ENCODE data around the gene PARP8. TPM values are rescaled to one million over a fixed set of nuclear protein-coding genes. Genes with fewer than 3 reads are reported as not detected.

The PARP8 gene
- polyA plus RNA-seq, 1 donor (not counting 4 experiments of a cell fraction or from before 2014, with no cell fraction given), result 29.1 TPM

GRCh38 chr5:50822761-50823160 is 156.3 kb downstream of the PARP8 start:
- H3K4me2 ChIP-seq (ENCODE audit: control insufficient read depth, extremely low read depth, insufficient read depth, low read depth, low read length), result no peak overlapping the region
- dilution Hi-C loops (cut with MboI; ENCODE audit: extremely low pct_ligation_motif_present, low sequenced_read_pairs), result no loop called here
- no peaks in the 10 kb centered on the region for H4K20me1 ChIP-seq (ENCODE audit: control insufficient read depth, extremely low read depth, insufficient read depth, low read length)
- no peak overlapping the region for H3K9ac ChIP-seq (ENCODE audit: control insufficient read depth, extremely low read depth, insufficient read depth, low read length)
- no peaks in the 10 kb centered on the region for H3K9me3 ChIP-seq (ENCODE audit: control insufficient read depth, low read depth, low read length)
- no peak overlapping the region for H3K4me3 ChIP-seq (ENCODE audit: control insufficient read depth in 2 of 3, extremely low read depth in 1 of 3, insufficient read depth in 2 of 3, low read depth in 1 of 3, low read length in 3 of 3)
- no peaks in the 10 kb centered on the region for H3K9me1 ChIP-seq (ENCODE audit: control insufficient read depth, extremely low read depth, insufficient read depth, low read length)
- FAIRE-seq (no peak), DNase-seq (ENCODE audit: low read depth, low spot score) (no peak)
- H3K4me1 ChIP-seq (ENCODE audit: control insufficient read depth, extremely low read depth, insufficient read depth, low read length), result no peaks in the 10 kb centered on the region
- TF ChIP-seq EZH2 (IDR thresholded peaks at IDR 0.05; ENCODE audit: low read length), result no peak
- TF ChIP-seq, protein P1, sequence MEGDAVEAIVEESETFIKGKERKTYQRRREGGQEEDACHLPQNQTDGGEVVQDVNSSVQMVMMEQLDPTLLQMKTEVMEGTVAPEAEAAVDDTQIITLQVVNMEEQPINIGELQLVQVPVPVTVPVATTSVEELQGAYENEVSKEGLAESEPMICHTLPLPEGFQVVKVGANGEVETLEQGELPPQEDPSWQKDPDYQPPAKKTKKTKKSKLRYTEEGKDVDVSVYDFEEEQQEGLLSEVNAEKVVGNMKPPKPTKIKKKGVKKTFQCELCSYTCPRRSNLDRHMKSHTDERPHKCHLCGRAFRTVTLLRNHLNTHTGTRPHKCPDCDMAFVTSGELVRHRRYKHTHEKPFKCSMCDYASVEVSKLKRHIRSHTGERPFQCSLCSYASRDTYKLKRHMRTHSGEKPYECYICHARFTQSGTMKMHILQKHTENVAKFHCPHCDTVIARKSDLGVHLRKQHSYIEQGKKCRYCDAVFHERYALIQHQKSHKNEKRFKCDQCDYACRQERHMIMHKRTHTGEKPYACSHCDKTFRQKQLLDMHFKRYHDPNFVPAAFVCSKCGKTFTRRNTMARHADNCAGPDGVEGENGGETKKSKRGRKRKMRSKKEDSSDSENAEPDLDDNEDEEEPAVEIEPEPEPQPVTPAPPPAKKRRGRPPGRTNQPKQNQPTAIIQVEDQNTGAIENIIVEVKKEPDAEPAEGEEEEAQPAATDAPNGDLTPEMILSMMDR (optimal IDR thresholded peaks at IDR 0.05 in 1 of 3, IDR thresholded peaks at IDR 0.05 in 1 of 3, conservative IDR thresholded peaks at IDR 0.05 in 1 of 3; ENCODE audit: extremely low read depth in 1 of 3, insufficient read depth in 2 of 3, low read length in 3 of 3), result no peak
- H3K27me3 ChIP-seq (ENCODE audit: control insufficient read depth, extremely low read depth, insufficient read depth, low read length), result no peaks in the 10 kb centered on the region
- H2AFZ ChIP-seq (ENCODE audit: control insufficient read depth, low read length), result no peak overlapping the region
- no peaks in the 10 kb centered on the region for H3K79me2 ChIP-seq (ENCODE audit: control insufficient read depth, insufficient read depth, low read length)
- no peak overlapping the region for H3K27ac ChIP-seq (ENCODE audit: control insufficient read depth, insufficient read depth, low read length)
- peaks cover 3% of the 10 kb centered on the region in 2 experiments for H3K36me3 ChIP-seq (ENCODE audit: control insufficient read depth in 2 of 2, extremely low read depth in 1 of 2, insufficient read depth in 2 of 2, low read length in 2 of 2)

DNA sequence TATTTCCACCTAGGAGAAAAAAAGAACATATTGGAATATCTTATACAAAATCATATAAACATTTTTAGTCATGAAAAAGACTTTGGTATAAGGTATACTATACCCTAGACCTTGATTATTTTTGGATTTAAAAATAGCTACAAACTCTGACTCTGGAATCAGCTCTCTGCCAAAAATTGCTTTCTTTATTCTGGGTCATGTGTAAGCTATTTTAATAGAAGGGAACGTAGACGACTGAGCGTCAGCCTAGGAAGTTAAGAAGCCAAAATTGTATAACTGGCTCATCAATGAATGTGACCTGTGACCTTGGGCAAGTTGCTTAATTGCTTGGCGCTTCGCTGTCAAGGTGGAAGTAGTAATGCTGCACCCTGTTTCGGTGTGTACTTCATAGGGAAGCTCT is 157.1 kb downstream of the PARP8 start:
- H3K4me2 ChIP-seq (ENCODE audit: control insufficient read depth, extremely low read depth, insufficient read depth, low read depth, low read length), result no peak overlapping the region
- dilution Hi-C loops (cut with MboI; ENCODE audit: extremely low pct_ligation_motif_present, low sequenced_read_pairs), result no loop called here
- no peaks in the 10 kb centered on the region for H3K27me3 ChIP-seq (ENCODE audit: control insufficient read depth, extremely low read depth, insufficient read depth, low read length)
- H2AFZ ChIP-seq (ENCODE audit: control insufficient read depth, low read length), result no peak overlapping the region
- H3K9me1 ChIP-seq (ENCODE audit: control insufficient read depth, extremely low read depth, insufficient read depth, low read length), result no peaks in the 10 kb centered on the region
- H3K9me3 ChIP-seq (ENCODE audit: control insufficient read depth, low read depth, low read length), result no peaks in the 10 kb centered on the region
- DNase-seq (ENCODE audit: low read depth, low spot score) (no peak), FAIRE-seq (no peak)
- no peak overlapping the region for H3K4me3 ChIP-seq (ENCODE audit: control insufficient read depth in 2 of 3, extremely low read depth in 1 of 3, insufficient read depth in 2 of 3, low read depth in 1 of 3, low read length in 3 of 3)
- no peak overlapping the region for H3K27ac ChIP-seq (ENCODE audit: control insufficient read depth, insufficient read depth, low read length)
- H3K4me1 ChIP-seq (ENCODE audit: control insufficient read depth, extremely low read depth, insufficient read depth, low read length), result no peaks in the 10 kb centered on the region
- H3K9ac ChIP-seq (ENCODE audit: control insufficient read depth, extremely low read depth, insufficient read depth, low read length), result no peak overlapping the region
- H4K20me1 ChIP-seq (ENCODE audit: control insufficient read depth, extremely low read depth, insufficient read depth, low read length), result no peaks in the 10 kb centered on the region
- TF ChIP-seq, protein P1 (optimal IDR thresholded peaks at IDR 0.05 in 1 of 3, IDR thresholded peaks at IDR 0.05 in 1 of 3, conservative IDR thresholded peaks at IDR 0.05 in 1 of 3; ENCODE audit: extremely low read depth in 1 of 3, insufficient read depth in 2 of 3, low read length in 3 of 3), result no peak
- no peak for TF ChIP-seq EZH2 (IDR thresholded peaks at IDR 0.05; ENCODE audit: low read length)
- no peaks in the 10 kb centered on the region for H3K79me2 ChIP-seq (ENCODE audit: control insufficient read depth, insufficient read depth, low read length)
- H3K36me3 ChIP-seq (ENCODE audit: control insufficient read depth in 2 of 2, extremely low read depth in 1 of 2, insufficient read depth in 2 of 2, low read length in 2 of 2), result peaks cover 3% of the 10 kb centered on the region in 2 experiments
